ENCODE results near the gene ORC5.

The ORC5 gene

GRCh38 chr7:104135760-104136558 is 71.9 kb downstream of the ORC5 start:
- no peak overlapping the region for H3K27ac ChIP-seq (ENCODE audit: extremely low read depth, low read depth, low read length)
- no peaks in the 10 kb centered on the region for H3K9me3 ChIP-seq (ENCODE audit: control insufficient read depth, insufficient read depth, low read depth, low read length)
- peaks cover 0 to 24% of the 10 kb centered on the region in 2 experiments; a peak in 1 of 3 replicates for H3K36me3 ChIP-seq (ENCODE audit: control insufficient read depth in 2 of 2, insufficient read depth in 1 of 2, low read length in 2 of 2)
- H3K4me1 ChIP-seq (ENCODE audit: control insufficient read depth, insufficient read depth, low read length) = no peaks in the 10 kb centered on the region
- TF ChIP-seq ZNF585B (tag by site-specific recombination; IDR thresholded peaks at IDR 0.05) (no peak), ZNF132 (tag by site-specific recombination; IDR thresholded peaks at IDR 0.05; ENCODE audit: borderline replicate concordance) (no peak), ZNF37A (tag by site-specific recombination; IDR thresholded peaks at IDR 0.05) (no peak), ZNF133 (tag by site-specific recombination; IDR thresholded peaks at IDR 0.05) (no peak), GLI4 (tag by site-specific recombination; IDR thresholded peaks at IDR 0.05) (no peak), ZNF621 (tag by site-specific recombination; IDR thresholded peaks at IDR 0.05) (no peak), ZNF394 (tag by site-specific recombination; IDR thresholded peaks at IDR 0.05; ENCODE audit: borderline replicate concordance) (no peak), ZNF146 (tag by site-specific recombination; IDR thresholded peaks at IDR 0.05) (no peak), ZNF792 (tag by site-specific recombination; IDR thresholded peaks at IDR 0.05) (no peak), ZNF324 (tag by site-specific recombination; IDR thresholded peaks at IDR 0.05) (no peak), KLF8 (tag by site-specific recombination; IDR thresholded peaks at IDR 0.05) (no peak), ZNF169 (tag by site-specific recombination; IDR thresholded peaks at IDR 0.05) (no peak), ZNF10 (tag by site-specific recombination; IDR thresholded peaks at IDR 0.05) (no peak), SALL2 (tag by site-specific recombination; IDR thresholded peaks at IDR 0.05; ENCODE audit: borderline replicate concordance) (no peak), ZBTB20 (tag by site-specific recombination; IDR thresholded peaks at IDR 0.05) (no peak), ZNF416 (tag by site-specific recombination; IDR thresholded peaks at IDR 0.05) (no peak)
- POLR2A ChIA-PET = no interaction called here
- CTCF ChIA-PET = no interaction called here
- no peak overlapping the region for H3K4me3 ChIP-seq (ENCODE audit: low read depth, low read length)

GRCh38 chr7:104133238-104133637 is 74.6 kb downstream of the ORC5 start:
- Histone ChIP-seq H3K9me3 (ENCODE audit: control insufficient read depth, insufficient read depth, low read depth, low read length) (no peaks in the 10 kb centered on the region), H3K36me3 (ENCODE audit: control insufficient read depth in 2 of 2, insufficient read depth in 1 of 2, low read length in 2 of 2) (peaks cover 0 to 33% of the 10 kb centered on the region in 2 experiments; a peak in 1 of 3 replicates), H3K27ac (ENCODE audit: extremely low read depth, low read depth, low read length) (no peak overlapping the region), H3K4me1 (ENCODE audit: control insufficient read depth, insufficient read depth, low read length) (no peaks in the 10 kb centered on the region), H3K4me3 (ENCODE audit: low read depth, low read length) (no peak overlapping the region)
- no peak for TF ChIP-seq ZNF23 (tag by site-specific recombination; IDR thresholded peaks at IDR 0.05; ENCODE audit: borderline replicate concordance)
- TF ChIP-seq, protein P1, sequence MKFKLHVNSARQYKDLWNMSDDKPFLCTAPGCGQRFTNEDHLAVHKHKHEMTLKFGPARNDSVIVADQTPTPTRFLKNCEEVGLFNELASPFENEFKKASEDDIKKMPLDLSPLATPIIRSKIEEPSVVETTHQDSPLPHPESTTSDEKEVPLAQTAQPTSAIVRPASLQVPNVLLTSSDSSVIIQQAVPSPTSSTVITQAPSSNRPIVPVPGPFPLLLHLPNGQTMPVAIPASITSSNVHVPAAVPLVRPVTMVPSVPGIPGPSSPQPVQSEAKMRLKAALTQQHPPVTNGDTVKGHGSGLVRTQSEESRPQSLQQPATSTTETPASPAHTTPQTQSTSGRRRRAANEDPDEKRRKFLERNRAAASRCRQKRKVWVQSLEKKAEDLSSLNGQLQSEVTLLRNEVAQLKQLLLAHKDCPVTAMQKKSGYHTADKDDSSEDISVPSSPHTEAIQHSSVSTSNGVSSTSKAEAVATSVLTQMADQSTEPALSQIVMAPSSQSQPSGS (tag by site-specific recombination; IDR thresholded peaks at IDR 0.05; ENCODE audit: low read depth) = no peak
- TF ChIP-seq ZNF548 (tag by site-specific recombination; IDR thresholded peaks at IDR 0.05) = no peak
- TF ChIP-seq KLF9 (tag by site-specific recombination; IDR thresholded peaks at IDR 0.05; ENCODE audit: low read depth) = no peak
- ChIA-PET POLR2A (no interaction called here), CTCF (no interaction called here)

DNA sequence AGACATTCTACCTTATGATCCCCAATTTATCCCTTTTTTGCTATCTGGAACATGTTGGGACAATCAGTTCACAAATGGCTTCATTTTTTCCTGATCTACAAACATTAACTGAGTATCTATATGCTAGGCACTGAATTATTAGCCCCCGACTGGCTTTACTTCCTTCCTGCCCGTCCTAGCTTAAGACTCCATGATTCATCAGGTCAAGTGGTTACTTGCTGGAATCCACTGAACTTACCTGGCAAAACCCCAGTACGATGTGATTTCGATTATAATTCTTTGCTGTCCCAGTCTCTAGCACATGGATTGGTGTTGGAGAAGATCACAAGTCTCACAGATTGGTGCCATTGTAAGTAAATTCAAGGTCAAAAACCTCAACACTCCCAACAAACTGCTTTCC is 77.1 kb downstream of the ORC5 start:
- no peak for TF ChIP-seq ZNF140 (tag by site-specific recombination; IDR thresholded peaks at IDR 0.05)
- CTCF ChIA-PET = no interaction called here
- POLR2A ChIA-PET = no interaction called here
- Histone ChIP-seq H3K9me3 (ENCODE audit: control insufficient read depth, insufficient read depth, low read depth, low read length) (no peaks in the 10 kb centered on the region), H3K4me1 (ENCODE audit: control insufficient read depth, insufficient read depth, low read length) (no peaks in the 10 kb centered on the region), H3K4me3 (ENCODE audit: low read depth, low read length) (no peak overlapping the region), H3K36me3 (ENCODE audit: control insufficient read depth in 2 of 2, insufficient read depth in 1 of 2, low read length in 2 of 2) (peaks cover 0 to 31% of the 10 kb centered on the region in 2 experiments; a peak in 1 of 3 replicates), H3K27ac (ENCODE audit: extremely low read depth, low read depth, low read length) (no peak overlapping the region)

Measured in HEK293 (cell line).